NOMO-1 treated with DMSO at 0.1 percent for 48 hours (cell line): ENCODE results near the gene C19orf12.

Experiments used
- DNase-seq: peaks from one replicate; lab custom pipeline; 2025; ENCODE audit not compliant: unreplicated experiment; lab: John Stamatoyannopoulos, UW

C19orf12 gene

DNA sequence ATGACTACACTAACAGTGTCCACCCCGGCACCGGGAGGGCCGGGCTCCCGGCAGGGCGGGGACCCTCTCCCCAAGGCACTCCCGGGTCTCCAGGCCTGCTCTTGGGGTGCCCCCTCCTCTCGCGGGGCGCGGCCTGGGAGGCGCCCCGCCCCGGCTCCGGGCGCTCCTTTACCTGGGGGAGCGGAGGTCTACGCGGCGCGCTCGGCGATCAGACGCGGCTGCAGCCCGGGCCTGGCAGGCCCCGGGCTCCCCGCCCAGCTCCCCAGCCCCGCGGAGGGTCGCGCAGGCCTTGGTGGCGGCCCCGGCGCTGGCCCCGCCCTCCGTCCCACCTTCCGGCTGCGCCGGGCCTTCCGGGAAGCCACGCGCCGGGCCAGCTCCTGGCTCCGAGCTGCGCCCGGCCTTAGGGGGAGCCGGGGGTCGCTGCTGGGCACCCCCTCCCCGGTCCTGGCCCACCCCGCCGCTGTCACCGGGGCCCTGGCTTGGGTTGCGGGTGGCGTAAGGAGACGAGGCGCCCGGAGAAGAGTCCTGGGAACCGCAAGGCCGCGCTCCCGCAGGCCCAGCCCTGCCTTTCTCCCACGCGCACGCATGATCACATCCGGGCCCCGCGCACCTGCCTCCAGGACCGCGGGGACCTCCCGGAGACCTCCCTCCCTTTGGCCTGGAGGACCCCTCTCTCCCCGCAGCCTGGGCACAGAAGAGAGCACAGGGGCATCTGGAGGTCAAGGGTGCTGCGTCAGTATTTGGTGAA, at the start of gene C19orf12:
C19orf12 (minus strand) TSS at position 309 of the 748 bp plus-strand sequence. CDS start 6,848 bp downstream, outside the sequence.
- DNase-seq: peak; percentile 14

DNA sequence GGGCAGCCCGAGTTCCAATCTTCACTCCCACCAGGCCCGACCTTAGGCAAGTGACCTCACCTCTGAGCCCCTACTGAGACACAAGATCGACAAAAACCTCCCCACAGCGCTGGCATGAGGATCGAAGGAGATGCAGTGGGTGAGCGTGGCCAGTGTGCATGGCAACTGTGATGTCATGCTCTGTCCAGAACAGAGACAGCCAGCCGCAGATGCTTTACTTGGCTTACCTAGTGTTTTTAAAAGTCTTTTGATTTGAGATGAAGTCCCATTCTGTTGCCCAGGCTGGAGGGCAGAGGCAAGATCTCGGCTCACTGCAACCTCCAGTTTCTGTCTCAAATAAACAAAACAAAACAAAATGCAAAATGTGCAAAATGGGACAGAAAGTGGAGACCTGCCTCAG, 49.3 kb upstream of the C19orf12 start:
- DNase-seq: no peak

DNA sequence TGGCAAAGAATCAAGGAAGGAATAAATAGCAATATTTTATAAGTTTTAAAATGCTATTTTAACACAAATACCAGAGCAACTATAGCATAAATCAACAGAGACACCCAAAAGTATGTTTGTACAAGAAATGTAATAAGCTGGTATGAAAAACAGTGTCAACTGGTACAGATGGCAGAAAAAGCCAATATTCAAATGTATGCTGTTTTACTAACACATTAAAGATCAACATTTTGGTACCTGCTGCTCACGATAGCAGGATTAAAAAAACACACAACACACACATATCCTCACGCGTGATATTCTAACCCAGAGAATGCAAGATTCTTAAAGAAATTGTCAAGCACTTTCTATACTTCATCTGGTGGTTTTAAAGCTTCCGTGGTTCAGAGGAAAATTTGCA, 48.1 kb upstream of the C19orf12 start:
- no peak for DNase-seq

DNA sequence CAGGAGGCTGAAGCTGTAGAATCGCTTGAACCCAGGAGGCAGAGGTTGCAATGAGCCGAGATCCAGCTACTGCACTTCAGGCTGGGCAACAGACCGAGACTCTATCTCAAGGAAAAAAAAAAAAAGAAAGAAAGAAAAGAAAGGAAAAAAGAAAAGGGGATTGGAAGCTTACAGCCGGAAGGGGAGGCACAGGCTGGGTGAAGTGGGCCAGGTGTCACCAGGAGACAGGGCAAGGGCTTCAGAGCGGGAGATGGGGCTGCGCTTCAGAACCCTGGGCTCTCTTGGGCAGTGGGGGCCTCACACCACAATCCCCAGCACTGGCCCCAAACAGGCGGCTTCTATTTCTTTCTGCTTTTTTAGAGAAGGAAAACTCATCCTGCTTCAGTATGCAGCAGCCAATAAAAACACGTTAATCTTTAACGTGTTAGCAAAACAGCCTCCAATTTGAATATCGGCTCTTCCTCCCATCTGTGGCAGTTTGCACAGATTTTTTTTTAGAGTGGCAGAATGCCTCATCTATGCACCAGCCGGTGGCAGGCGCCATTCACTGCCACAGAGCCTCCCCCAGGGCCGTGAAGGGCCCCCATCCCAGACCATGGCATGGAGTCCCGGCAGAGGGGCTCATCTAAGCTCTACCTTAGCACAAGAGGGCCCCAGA, 46.6 kb upstream of the C19orf12 start:
- peak; percentile 4 for DNase-seq

DNA sequence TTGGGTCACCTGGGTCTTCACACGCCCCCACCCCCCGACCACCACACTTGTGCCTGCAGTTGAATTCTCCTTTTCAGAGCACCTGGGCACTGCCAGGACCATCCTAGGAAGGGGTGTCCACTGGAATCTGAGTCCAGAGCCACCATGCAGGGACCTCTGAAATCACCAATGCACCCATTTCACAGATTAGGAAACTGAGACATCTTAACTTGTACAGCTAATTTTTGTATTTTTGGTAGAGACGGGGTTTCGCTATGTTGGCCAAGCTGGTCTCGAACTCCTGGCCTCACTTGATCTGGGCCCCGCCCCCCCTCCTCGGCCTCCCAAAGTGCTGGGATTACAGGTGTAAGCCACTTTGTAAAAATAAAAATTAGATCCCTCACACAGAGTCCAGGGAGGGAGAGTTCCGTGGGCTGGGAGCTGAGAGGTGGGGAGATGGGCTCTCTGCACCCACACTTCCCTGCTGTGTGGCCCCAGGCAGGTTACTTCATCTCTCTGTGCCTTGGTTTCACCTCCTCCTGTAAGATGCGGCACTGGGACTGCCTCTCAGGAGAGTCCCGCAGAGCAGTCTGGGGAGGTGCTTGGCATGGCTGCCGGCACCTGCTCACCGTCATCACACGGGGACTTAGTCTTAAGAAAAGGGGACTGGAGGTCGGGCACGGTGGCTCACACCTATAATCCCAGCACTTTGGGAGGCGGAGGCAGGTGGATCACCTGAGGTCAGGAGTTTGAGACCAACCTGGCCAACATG, 45.9 kb upstream of the C19orf12 start:
- DNase-seq: no peak

DNA sequence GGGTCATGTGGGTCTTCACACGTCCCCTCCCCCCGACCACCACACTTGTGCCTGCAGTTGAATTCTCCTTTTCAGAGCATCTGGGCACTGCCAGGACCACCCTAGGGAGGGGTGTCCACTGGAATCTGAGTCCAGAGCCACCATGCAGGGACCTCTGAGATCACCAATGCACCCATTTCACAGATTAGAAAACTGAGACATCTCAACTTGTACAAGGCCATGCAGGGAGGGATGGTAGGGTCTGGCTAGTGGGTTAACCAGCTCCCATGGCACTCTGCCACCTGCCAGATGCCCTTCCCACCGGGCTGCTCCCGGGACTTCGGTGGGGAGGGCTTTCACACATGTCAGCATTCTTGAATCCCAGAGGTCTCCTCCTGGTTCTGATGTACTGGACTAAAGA, 44.3 kb upstream of the C19orf12 start:
- DNase-seq: no peak

DNA sequence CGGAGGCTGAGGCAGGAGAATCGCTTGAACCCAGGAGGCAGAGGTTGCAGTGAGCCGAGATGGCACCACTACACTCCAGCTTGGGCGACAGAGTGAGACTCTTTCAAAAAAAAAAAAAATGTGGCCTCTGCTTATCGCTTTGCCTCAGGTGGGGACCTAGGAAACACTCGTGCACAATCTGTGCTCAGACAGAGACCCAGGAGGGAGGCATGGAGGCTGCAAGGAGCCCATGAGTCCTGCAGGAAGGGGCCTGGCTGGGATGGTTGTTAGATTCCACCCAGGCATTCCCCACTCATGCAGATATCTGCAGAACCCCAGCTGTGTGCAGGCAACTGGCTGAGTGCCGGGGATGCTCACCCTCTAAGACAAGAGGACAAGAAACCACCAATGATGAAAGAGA, 43.8 kb upstream of the C19orf12 start:
- DNase-seq: no peak

DNA sequence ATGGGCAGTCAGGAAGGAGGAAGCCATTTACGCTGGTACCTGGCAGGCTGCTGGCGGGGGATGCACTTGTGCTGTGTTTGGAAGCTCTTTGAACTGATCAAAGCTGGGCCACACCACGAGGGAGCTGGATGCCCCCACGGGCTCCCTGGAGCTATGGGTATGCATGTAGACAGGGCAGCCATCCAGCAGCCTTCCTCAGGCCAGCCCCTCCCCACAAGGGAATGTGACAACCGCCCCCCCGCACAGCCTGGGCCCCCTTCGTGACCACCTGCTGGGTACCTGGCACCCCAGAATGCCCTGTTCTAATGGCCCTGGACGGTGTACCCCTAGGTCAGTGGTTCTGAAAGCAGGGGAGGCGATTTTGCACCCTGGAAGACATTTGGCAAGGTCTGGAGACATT, 42.5 kb upstream of the C19orf12 start:
- DNase-seq: no peak

DNA sequence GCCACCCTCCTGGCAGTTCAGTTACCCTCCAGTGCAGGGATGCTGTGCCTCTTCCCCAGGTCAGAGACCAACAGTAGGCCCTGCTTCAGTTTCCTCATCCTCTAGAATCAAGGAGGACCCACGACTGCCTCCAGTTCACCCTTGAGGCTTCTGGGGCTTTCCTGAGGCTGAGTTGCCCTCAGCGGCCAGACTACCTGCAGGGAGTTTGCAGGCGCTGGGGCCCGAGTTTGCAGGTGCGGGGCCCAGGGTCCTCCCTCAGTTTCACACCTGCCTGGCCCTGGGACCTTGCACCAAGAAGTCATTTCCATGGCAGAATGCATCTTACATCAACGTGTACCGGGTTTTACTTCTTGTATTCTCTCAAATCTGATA, 38.9 kb upstream of the C19orf12 start:
- DNase-seq: no peak

DNA sequence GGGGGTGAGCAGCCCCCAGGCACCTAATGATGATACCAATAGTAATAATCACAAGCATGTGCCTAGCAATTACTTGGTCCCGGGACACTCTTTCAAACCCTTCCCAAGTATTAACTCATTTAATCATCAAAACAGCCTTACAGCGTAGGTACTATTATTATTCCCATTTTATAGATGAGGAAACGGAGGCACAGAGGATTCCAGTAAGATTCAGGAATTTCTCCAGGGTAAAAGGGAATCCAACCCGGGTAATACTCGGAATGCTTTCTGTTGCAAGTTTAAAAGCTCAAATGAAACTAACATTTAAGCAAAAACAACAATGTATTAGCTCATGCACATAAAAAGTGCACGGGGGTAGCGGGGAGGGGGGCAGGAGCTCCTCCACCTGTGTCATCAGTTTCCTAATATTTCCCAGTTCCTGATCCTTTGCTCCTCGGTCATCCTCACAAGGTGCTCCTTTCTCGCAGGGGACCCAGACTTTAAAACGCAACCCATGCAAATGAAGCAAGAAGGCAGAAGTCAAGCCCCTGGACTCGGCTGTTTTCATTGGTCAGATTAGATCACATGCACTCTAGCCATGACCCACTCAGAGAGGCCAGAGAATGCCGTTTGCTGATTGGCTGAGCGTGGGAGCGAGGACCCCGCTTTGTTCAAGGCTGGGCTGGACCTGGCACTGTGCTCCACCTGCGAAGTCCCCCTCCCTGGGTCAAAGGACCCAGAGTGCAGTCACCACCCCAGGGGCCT, 38.3 kb upstream of the C19orf12 start:
- no peak for DNase-seq

DNA sequence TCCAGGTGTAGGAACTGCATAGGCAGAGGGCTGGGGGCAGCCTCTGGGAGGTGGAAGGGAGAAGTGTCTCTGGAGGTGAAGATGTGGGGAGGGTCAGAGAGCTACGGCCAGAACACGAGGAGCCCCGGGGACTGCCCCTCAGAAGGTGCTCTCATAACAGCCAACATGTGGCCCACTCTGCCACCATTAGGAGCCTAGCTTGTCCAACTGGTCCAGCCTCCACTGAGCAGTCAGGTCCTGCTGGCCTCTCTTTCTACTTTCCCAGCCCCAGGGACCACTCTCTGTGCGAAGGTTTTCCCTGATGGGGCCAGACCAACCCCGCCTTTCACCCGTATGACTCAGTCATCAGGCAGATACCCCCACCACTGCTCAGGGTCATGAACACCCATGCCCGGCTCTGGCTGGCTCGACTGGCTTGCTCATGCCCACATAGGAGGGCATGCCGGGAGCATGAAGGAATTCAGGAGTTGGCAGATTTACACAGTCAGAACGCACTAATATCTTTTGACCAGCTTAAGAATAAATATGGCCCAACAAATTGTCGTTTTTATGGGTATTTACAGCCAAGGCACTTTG, 37.5 kb upstream of the C19orf12 start:
- no peak for DNase-seq

DNA sequence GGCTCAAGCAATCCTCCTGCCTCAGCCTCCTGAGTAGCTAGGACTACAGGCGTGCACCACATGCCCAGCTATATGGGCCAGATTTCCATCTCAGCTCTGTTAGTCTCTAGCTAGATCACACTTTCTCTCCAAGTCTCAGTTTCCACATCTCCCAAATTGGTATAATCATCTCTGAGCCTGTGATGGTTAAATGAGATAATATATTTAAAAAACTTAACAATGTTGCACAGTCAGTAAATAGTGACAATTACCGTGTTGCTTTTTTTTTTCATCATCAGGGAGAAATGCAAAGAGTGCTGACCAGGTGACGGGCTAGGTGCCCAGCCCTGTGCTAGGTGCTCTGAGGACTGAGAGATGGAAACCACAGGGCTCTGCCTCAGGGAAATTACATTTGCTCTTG, 36.9 kb upstream of the C19orf12 start:
- no peak for DNase-seq

DNA sequence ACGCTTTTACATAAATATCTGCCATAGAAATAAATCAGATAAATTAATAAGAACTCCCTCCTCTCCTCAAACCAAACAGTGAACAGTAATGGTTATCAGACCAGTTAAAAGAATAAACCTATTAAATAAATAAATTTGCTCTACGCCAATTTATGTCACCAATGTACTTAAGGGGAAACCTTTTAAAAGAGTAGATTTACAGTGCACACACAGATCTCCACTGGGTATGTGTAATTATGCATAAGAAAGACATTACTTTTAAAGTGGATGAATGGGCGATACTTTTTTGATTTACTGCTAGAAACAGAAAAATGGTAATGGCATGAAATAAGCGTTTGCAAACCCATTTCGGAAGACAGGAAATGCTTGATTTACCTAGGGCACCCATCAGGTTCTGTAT, 34.9 kb upstream of the C19orf12 start:
- DNase-seq: no peak

DNA sequence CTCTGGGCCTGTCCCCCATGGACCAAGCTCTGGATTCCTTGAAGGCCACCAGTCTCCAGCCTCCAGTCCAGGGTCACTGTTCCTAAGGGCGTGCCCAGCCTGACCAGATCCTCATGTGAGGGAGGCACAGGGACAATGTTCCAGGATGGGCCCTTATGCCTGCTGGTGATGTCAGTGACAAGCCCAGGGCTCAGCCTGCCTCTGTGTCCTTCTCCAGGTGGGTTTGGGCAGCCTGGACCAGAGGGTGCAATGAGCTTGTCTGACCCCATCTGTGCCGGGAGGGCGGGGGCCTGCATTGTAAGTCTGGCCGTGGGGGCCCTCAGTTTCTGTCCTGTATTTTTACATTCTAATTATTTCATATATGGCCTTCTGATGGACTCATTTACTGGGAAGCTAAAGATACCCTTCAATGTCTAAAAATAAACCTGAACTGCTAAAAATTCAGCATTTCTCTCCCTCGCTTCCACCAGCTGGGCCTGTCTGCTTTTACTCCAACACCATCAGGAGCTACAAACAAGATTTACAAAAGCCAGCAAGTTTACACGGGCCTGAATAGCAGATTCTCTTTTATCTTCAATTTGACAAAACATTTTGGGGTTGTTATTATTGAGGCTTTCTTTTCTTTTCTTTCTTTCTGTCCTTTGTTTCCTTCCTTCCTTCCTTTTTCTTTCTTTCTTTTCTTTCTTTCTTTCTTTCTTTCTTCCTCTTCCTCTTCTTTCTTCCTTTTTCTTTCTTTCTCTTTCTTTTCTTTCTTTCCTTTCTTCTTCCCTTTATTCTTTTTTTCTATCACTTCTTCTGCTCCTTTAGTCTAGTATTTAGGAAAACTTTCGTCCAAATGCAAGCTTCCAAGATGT, 34.2 kb upstream of the C19orf12 start:
- DNase-seq: no peak

DNA sequence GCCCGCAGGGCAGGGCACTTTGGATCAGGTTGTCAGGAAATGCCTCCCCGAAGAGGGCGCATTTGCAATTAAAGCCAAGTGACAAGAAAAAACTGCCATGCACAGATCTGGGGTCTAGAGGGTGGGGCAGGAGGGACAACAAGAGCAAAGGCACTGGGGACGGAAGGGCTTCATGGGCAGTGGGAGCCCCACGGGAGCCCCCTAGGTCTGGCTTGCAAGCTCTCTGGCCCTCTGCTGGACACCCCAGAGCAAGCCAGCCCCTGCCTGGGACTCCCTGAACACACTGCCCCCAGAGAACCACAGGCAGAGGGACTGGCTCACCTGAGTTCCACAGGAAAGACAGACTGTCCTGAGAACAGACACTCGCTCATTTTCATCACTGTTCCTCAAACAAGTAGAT, 30.2 kb upstream of the C19orf12 start:
- DNase-seq: no peak

DNA sequence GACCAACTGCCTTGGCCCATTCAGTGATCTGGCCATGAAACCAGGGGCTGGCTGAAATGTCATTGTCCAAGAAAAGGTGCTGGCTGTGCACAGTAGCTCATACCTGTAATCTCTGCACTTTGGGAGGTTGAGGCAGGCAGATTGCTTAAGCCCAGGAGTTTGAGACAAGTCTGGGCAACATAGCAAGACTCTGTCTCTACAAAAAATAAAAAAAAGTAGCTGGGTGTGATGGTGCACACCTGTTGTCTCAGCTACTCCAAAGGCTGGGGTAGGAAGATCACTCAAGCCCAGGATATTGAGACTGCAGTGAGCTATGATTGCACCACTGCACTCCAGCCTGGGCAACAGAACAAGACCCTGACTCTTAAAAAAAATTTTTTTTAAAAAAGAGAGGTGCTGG, 28.6 kb upstream of the C19orf12 start:
- no peak for DNase-seq

DNA sequence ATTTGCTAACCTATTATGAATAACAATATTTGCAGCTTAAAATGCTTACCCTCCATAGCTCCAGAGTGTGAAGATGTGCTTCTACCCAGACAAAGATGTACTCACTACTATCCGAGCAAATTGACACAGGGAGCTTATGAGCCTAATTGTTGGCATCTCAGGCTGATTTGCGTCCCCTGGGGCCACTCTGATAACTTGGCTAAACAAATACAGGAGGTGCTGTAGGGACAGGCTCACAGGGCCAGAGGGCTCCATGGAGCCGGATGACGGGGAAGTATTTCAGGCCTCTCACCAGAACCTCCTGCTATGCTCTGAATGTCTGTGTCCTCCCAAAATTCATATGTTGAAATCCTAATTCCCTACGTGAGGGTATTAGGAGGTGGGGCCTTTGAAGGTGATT, 26.7 kb upstream of the C19orf12 start:
- no peak for DNase-seq

DNA sequence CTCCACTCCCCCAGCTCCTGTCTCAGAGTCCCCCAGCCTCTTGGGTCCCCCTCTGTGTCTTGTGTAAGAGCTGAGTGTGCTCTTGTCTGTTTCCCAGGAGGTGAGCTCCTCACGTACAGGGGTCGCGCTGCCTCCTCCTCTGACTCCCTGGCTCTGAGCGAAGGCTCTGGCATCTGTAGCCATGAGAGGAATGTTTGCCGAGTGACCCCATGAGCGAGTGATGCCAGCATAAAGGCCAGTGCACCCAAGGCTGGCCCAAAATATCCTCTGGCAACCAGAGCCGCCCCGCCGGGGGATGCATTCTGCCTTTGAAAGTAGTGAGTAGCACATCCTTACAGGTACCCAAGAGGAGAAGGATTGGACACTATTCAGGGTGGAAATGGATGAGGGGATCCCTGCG, 26.2 kb upstream of the C19orf12 start:
- no peak for DNase-seq

DNA sequence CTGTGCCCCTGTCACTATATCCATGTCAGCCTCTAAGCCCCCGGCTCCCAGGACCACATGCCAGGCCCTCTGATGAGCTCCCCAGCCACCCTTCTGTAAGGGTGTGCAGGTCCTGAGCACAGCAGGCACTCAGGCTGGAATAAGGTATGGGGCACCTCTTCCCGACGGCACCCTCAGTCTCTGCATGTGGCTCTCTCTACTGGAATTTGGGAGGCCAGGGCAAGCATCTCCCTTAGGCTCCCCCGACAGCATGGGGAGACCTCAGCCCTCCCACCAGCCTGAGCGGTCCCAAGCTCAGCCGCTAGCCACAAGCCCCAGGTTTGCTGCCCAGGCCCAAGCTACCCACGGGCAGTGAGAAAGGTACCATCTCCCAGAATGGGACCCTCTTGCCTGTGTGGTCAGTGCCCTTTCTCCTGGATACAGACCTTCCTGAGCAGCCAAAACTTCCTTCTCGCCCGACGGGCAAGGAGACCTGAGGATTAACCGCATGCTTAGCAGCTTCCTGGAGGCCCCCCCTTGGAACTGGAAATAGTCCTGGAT, 22.5 kb upstream of the C19orf12 start:
- DNase-seq: no peak

DNA sequence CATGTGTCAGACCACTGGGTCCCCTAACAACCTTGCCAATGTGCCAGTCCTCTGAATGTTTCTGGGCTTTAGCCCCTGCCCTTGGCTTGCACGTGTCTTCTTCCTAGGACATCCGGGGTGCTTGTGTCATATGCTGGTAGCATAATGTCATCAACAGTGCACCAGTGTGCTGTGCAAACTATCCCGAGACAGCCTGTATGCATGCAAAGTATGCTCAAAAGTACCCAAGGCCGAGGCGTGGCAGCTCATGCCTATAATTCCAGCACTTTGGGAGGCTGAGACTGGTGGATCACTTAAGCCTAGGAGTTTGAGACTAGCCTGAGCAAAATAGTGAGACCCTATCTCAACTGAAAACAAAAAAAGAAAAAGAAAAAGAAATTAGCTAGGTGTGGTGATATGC, 20.8 kb upstream of the C19orf12 start:
- DNase-seq: no peak
